MM.1S (cell line): Measurements from ENCODE around the gene CHST3.

Source experiments
- DNase-seq: peaks from one replicate; pipeline ENCODE4 v3.0.0-alpha.2; 2015
- H2AFZ ChIP-seq: fragments of 300-600 bp; sonication (generic); 2 replicates; pipeline ENCODE4 v1.6.0; 2016; ENCODE audit warnings: antibody characterized with exemption, low read length
- H3F3A ChIP-seq: fragments of 300-600 bp; sonication (generic); 2 replicates; pipeline ENCODE4 v1.6.1; 2016; ENCODE audit warnings: mild to moderate bottlenecking, antibody characterized with exemption, low read length, moderate library complexity, mixed read lengths; ENCODE audit not compliant: insufficient read depth
- H3K27ac ChIP-seq: fragments of 300-600 bp; sonication (generic); 2 replicates; pipeline ENCODE4 v1.5.1; 2016; ENCODE audit warnings: mild to moderate bottlenecking, low read length
- H3K27me3 ChIP-seq: fragments of 300-600 bp; sonication (generic); replicated peaks from 2 replicates; pipeline ENCODE4 v1.6.0; 2016; ENCODE audit warnings: low read length; ENCODE audit not compliant: insufficient read depth
- H3K36me3 ChIP-seq: fragments of 300-600 bp; sonication (generic); replicated peaks from 2 replicates; pipeline ENCODE4 v1.6.1; 2016; ENCODE audit warnings: mild to moderate bottlenecking, low read length, mixed read lengths; ENCODE audit not compliant: insufficient read depth
- H3K4me1 ChIP-seq: fragments of 300-600 bp; sonication (generic); 2 replicates; pipeline ENCODE4 v1.6.1; 2016; ENCODE audit warnings: low read length, mixed read lengths
- H3K4me2 ChIP-seq: fragments of 300-600 bp; sonication (generic); 2 replicates; pipeline ENCODE4 v1.6.0; 2016; ENCODE audit warnings: low read depth, low read length
- H3K4me3 ChIP-seq: fragments of 300-600 bp; sonication (generic); 2 replicates; pipeline ENCODE4 v1.5.1; 2016; ENCODE audit warnings: low read length, mixed read lengths
- H3K79me2 ChIP-seq: fragments of 300-600 bp; sonication (generic); 2 replicates; pipeline ENCODE4 v1.6.1; 2016; ENCODE audit warnings: mixed run types, low read length, mixed read lengths
- H3K9ac ChIP-seq: fragments of 300-600 bp; sonication (generic); 2 replicates; pipeline ENCODE4 v1.6.1; 2016; ENCODE audit warnings: low read length, mixed read lengths
- H3K9me2 ChIP-seq: fragments of 300-600 bp; sonication (generic); replicated peaks from 2 replicates; pipeline ENCODE4 v1.6.1; 2016; ENCODE audit warnings: mild to moderate bottlenecking, low read length, mixed read lengths; ENCODE audit not compliant: insufficient read depth
- H3K9me3 ChIP-seq: fragments of 300-600 bp; sonication (generic); replicated peaks from 2 replicates; pipeline ENCODE4 v1.6.1; 2016; ENCODE audit warnings: mild to moderate bottlenecking, low read length, mixed read lengths; ENCODE audit not compliant: insufficient read depth
- H4K20me1 ChIP-seq: fragments of 300-600 bp; sonication (generic); 2 replicates; pipeline ENCODE4 v1.6.1; 2016; ENCODE audit warnings: mild to moderate bottlenecking, low read length, moderate library complexity, mixed read lengths; ENCODE audit not compliant: insufficient read depth
- EZH2 ChIP-seq: fragments of 300-600 bp; sonication (generic); optimal IDR thresholded peaks from 2 replicates; pipeline ENCODE3; 2017; ENCODE audit warnings: low read depth, mild to moderate bottlenecking, antibody characterized with exemption, low read length, mixed read lengths
- EZH2phosphoT487 ChIP-seq: fragments of 300-600 bp; sonication (generic); IDR thresholded peaks from 2 replicates; pipeline ENCODE4 v1.6.1; 2018; ENCODE audit warnings: antibody characterized with exemption, low read length
- TF ChIP-seq, protein P1 (sequence below): fragments of 300-600 bp; sonication (generic); IDR thresholded peaks from 2 replicates; pipeline ENCODE4 v1.5.1; 2016; ENCODE audit warnings: antibody characterized with exemption, low read length, mixed read lengths

Gene CHST3

DNA sequence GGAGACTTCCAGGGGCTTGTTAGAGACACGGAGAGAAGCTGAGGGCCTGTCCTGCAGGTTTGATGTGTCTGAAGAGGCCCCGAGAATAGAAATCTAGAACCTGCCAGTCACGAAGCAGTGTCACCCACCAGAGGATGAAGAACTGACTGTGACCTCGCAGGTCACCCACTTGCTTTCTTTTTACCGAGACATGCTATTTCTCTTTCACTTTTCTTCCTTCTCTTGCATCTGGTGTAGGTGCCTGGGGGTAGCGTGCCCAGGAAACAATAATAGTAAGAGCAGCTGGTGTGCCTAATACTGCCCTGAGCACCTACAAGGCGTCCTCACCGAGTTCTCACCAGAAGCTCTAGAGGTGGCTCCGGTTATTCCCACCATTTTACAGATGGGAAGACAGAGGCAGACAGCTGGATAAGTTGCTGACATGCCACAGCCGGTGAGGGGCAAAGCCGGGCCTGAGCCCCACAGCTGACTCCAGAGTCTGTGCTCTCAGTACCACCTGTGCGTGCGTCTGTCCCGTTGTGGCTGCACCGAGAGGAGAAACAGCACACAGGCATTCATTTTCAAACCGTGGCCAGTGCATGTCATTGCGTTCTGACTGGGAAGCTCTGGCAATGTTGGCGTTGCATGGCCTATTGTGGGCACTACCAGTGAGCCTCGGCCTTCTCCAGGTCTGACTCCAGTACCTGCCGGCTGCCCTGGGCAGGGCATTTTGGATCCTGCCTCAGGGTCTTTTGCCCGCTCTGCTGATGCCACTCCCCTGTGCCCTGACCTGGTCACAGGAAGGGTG is 7.8 kb downstream of the CHST3 start:
- H3K4me3 ChIP-seq = peak overlapping the region; percentile 37
- H4K20me1 ChIP-seq = no peaks in the 10 kb centered on the region
- no peaks in the 10 kb centered on the region for H3K79me2 ChIP-seq
- H3F3A ChIP-seq = 0 out of 2 replicates have a peak, but pooled peaks cover 5% of the 10 kb centered on the region
- H3K9ac ChIP-seq = no peak overlapping the region; the same call in 1 of the 2 replicates
- TF ChIP-seq EZH2 (no peak), EZH2phosphoT487 (no peak)
- TF ChIP-seq, protein P1, sequence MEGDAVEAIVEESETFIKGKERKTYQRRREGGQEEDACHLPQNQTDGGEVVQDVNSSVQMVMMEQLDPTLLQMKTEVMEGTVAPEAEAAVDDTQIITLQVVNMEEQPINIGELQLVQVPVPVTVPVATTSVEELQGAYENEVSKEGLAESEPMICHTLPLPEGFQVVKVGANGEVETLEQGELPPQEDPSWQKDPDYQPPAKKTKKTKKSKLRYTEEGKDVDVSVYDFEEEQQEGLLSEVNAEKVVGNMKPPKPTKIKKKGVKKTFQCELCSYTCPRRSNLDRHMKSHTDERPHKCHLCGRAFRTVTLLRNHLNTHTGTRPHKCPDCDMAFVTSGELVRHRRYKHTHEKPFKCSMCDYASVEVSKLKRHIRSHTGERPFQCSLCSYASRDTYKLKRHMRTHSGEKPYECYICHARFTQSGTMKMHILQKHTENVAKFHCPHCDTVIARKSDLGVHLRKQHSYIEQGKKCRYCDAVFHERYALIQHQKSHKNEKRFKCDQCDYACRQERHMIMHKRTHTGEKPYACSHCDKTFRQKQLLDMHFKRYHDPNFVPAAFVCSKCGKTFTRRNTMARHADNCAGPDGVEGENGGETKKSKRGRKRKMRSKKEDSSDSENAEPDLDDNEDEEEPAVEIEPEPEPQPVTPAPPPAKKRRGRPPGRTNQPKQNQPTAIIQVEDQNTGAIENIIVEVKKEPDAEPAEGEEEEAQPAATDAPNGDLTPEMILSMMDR = no peak
- H3K4me2 ChIP-seq = peak overlapping the region; percentile 74
- H3K4me1 ChIP-seq = peaks cover 11% of the 10 kb centered on the region
- no peaks in the 10 kb centered on the region for H3K36me3 ChIP-seq
- H3K27me3 ChIP-seq = no peaks in the 10 kb centered on the region
- no peaks in the 10 kb centered on the region for H3K9me2 ChIP-seq
- peak overlapping the region; percentile 84 for H2AFZ ChIP-seq
- H3K9me3 ChIP-seq = no peaks in the 10 kb centered on the region
- DNase-seq = peak; percentile 68
- H3K27ac ChIP-seq = peak overlapping the region; percentile 10; the same call in 1 of the 2 replicates

GRCh38 chr10:71972746-71973695 is 8.8 kb downstream of the CHST3 start:
- Histone ChIP-seq H3K27me3 (no peaks in the 10 kb centered on the region), H3K4me2 (peak overlapping the region; percentile 74; the same call in 1 of the 2 replicates), H3K9me2 (no peaks in the 10 kb centered on the region), H3K4me1 (peaks cover 11% of the 10 kb centered on the region), H3K27ac (no peak overlapping the region), H3K4me3 (0 out of 2 replicates have a peak overlapping the region, but pooled peaks have one; percentile 37), H3K36me3 (no peaks in the 10 kb centered on the region), H4K20me1 (no peaks in the 10 kb centered on the region), H3K9ac (no peak overlapping the region), H3K79me2 (no peaks in the 10 kb centered on the region), H2AFZ (no peak overlapping the region), H3F3A (0 out of 2 replicates have a peak, but pooled peaks cover 5% of the 10 kb centered on the region), H3K9me3 (no peaks in the 10 kb centered on the region)
- TF ChIP-seq EZH2phosphoT487 (no peak), EZH2 (no peak)
- TF ChIP-seq, protein P1 = no peak
- no peak for DNase-seq

DNA sequence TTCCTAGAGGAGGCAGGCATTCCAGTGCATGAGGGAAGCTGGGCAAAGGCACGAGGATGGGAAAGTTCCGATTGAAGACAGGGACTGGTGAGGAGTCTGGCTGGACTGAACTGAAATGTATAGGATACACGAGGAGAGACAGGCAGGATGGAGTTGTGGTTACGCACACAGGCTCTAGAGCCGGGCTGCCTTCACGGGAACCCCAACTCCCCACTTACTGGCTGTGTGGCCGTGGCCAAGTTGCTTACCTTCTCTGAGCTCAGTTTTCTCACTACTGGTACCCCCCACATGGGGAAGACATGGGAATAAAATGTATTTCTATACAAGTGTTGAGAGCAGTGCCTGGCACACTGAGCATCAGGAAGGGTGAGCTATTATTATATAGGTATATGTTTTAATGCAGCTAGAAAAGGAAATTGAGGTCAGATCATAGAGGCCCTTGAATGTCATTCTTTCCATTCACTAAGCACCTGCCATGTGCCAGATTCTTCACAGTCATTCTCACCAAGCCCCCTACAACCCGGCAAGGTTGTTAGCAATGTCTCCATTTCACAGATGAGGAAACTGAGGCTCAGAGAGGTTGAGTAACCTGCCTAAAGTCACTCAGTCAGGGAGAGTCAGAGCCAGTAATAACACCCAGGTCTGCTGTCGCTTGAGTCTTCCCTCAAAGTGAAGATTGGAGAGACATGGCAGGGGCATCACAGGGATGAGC is 9.7 kb downstream of the CHST3 start:
- TF ChIP-seq, protein P1 = no peak
- TF ChIP-seq EZH2 (no peak), EZH2phosphoT487 (no peak)
- H3K27me3 ChIP-seq = no peaks in the 10 kb centered on the region
- H3K79me2 ChIP-seq = no peaks in the 10 kb centered on the region
- no peak overlapping the region for H3K9ac ChIP-seq
- no peak overlapping the region for H2AFZ ChIP-seq
- no peak overlapping the region for H3K4me3 ChIP-seq
- no peak overlapping the region for H3K27ac ChIP-seq
- peaks cover 11% of the 10 kb centered on the region for H3K4me1 ChIP-seq
- H3F3A ChIP-seq = 0 out of 2 replicates have a peak, but pooled peaks cover 5% of the 10 kb centered on the region
- H3K36me3 ChIP-seq = no peaks in the 10 kb centered on the region
- no peak overlapping the region for H3K4me2 ChIP-seq
- no peaks in the 10 kb centered on the region for H3K9me2 ChIP-seq
- no peaks in the 10 kb centered on the region for H4K20me1 ChIP-seq
- no peak for DNase-seq
- H3K9me3 ChIP-seq = no peaks in the 10 kb centered on the region
